Stimulated activated CD8-positive, alpha-beta memory T cell treated with anti-CD3 and anti-CD28 coated beads, Interleukin-12 subunit alpha, Interleukin-12 subunit beta, amount 100 ng/mL, for 4 hours (primary cell): ENCODE results near the gene ABITRAM.
"Not testable (repeated sequence)": the region's sequence is repeated elsewhere in the genome, so short reads cannot be mapped to it uniquely, and the experiment has no call there.

ENCODE experiments used
- DNase-seq: peaks from one replicate; pipeline ENCODE4 v3.0.0-alpha.2; 2020; ENCODE audit warnings: low read depth

The ABITRAM gene, protein sequence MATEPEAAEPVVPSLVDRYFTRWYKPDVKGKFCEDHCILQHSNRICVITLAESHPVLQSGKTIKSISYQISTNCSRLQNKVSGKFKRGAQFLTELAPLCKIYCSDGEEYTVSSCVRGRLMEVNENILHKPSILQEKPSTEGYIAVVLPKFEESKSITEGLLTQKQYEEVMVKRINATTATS

GRCh38 chr9:108934323-108934893 is at the start of gene ABITRAM:
TSS of gene ABITRAM (plus strand) at chr9:108934400. CDS start at chr9:108934487, 87 bp downstream.
- DNase-seq = peak; percentile 67

- DNase-seq = no peak
These were observed 49.5 kb upstream of the ABITRAM start for GRCh38 chr9:108884701-108885100.

DNA sequence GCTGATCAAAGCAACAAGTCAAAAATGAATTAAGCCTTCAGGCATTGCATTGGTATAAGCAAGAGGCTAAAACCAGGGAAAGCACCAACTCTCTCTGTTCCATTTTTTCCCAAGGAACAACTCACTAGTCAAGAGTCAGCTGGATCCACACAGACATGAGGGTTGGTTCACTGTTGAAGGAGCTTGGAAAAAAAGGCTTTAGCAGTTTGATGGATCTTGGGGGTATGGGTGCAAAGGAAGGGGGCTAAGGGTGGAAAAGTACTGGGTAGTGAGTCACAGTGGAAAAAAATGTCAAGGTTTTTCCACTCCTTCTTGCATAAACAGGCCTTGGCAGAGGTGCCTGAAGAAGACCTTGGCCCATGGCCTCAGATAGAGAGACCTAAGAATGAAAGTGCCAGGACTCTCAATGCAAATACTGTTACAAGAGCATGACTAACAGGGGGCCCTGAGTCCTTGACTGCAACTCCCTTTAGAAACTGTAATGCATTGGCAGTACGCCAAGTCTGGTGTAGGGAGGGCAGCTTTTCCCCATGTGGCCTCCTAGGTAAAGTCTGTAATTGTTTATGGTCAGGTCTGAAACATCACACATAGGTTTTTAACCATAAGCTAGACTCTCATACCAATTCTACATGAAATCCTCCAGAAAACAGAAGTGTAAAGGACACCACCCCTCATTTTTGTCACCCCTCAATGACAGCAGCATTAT is 48.4 kb upstream of the ABITRAM start:
- DNase-seq = no peak

GRCh38 chr9:108886594-108887271 is 47.5 kb upstream of the ABITRAM start:
- DNase-seq = not testable (repeated sequence)

- no peak for DNase-seq
These were observed 44.5 kb upstream of the ABITRAM start for GRCh38 chr9:108889649-108890067.

GRCh38 chr9:108894225-108894997 is 39.8 kb upstream of the ABITRAM start:
- no peak for DNase-seq

- DNase-seq = no peak
These were observed 36.7 kb upstream of the ABITRAM start for GRCh38 chr9:108897324-108898096.

DNA sequence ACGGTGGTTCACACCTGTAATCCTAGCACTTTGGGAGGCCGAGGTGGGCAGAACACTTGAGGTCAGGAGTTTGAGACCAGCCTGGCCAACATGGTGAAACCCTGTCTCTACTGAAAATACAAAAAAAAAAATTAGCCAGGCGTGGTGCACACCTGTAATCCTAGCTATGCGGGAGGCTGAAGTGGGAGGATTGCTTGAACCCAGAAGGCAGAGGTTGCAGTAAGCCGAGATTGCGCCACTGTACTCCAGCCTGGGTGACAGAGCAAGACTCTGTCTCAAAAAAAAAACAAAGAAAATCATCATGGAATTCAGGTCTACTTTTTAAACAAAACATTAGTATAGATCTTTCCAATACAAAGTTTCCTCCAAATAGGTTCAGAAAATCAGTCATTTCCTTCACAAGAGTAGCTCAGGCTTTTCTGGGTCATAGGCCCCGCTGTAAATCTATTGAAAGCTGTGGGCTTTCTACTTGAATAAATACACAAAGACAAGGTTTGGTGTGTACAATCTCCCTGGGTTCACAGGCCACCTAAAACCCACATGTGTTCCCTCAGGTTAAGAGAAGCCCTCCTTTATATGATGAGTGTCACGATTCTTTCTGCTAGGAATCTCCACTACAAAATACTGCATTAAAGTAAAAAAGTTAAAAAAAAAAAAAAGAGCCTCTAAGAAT is 35.0 kb upstream of the ABITRAM start:
- not testable (repeated sequence) for DNase-seq

- DNase-seq = no peak
These were observed 34.0 kb upstream of the ABITRAM start for GRCh38 chr9:108900176-108900575.

- DNase-seq = no peak
These were observed 30.6 kb upstream of the ABITRAM start for GRCh38 chr9:108903420-108904103.

DNA sequence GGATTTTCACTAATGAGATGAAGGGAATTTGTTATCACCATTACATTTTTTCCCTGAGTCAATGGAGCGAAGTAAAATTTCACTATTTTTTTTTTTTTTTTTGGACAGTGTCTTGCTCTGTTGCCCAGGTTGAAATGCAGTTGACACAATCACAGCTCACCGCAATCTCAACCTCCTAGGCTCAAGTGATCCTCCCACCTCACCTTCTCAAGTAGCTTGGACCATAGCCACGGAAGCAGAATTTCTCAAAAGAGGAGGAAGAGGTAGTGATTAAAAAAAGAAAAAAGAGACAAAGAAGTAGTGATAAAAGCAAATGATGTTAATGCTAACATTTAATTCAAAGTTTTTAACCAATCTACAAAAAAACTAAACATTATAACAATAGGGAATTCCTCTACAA is 30.0 kb upstream of the ABITRAM start:
- no peak for DNase-seq

DNA sequence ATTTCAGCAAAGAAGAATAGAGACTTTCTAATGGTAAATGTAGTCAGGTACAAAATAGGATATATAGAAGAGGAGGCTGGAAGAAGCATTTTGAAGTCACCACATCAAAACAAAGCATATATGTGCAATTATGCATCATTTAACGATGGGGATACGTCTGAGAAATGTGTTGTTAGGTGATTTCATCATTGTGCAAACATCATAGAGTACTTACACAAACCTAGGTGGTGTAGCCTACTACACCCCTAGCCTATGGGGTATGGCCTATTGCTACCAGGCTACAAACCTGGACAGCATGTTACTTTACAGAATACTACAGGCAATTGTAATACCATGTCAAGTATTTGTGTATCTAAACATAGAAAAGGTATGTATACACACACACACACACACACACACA is 28.7 kb upstream of the ABITRAM start:
- no peak for DNase-seq

GRCh38 chr9:108910402-108910801 is 23.8 kb upstream of the ABITRAM start:
- no peak for DNase-seq

DNA sequence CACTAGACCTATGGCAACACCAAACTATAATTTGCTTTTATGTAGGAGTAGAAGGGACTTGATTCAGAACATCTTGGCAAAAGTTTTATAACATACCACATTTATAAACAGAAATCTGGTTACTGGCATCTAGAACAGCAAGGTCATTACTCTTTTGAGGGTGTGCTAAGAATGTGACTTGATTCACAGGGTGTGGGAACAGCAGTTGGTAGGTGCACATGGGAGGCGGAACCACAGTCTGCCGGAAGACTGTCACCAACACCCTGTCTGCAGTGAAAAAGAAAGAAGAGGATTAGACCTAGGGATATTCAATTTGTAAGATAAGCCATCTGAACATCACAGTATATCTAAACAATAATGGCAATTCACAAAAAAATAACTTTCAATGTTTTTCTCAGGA is 23.3 kb upstream of the ABITRAM start:
- DNase-seq = no peak

GRCh38 chr9:108911820-108912219 is 22.4 kb upstream of the ABITRAM start:
- DNase-seq = no peak

GRCh38 chr9:108913391-108913790 is 20.8 kb upstream of the ABITRAM start:
- DNase-seq = no peak

DNA sequence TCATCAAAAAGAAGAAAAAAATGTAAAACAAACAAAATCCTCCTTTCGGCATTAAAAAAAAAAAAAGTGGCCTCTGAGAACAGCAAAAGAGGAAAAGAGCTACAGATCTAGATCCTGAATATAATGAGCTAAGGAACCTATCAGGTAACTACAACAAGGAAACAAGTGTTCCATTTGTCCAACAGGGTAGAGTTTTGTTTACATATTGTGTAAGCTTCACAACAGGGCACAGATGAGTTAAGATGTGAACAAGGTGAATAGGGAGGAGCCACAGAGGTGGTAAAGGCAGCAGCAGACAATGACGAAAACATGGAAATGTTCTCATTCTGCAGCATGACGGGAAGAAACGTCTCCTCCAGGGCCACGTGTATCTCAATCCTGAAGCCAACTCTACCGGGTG is 14.7 kb upstream of the ABITRAM start:
- DNase-seq = no peak

DNA sequence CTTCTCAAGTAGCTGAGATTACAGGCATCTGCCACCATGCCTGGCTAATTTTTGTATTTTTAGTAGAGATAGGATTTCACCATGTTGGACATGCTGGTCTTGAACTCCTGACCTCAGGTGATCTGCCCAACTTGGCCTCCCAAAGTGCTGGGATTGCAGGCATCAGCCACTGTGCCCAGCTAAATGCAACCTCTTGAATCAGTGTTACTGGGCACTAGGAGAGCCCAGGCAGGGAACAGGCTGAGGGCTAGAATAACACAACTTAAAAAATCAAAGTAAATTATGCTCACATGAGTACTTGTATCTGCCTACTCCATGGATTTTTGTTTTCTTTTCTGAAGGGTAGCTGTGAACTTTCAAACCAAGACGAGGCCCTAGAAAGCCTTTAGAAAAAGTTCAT is 13.8 kb upstream of the ABITRAM start:
- not testable (repeated sequence) for DNase-seq

- no peak for DNase-seq
These were observed 13.0 kb upstream of the ABITRAM start for GRCh38 chr9:108921200-108921599.

DNA sequence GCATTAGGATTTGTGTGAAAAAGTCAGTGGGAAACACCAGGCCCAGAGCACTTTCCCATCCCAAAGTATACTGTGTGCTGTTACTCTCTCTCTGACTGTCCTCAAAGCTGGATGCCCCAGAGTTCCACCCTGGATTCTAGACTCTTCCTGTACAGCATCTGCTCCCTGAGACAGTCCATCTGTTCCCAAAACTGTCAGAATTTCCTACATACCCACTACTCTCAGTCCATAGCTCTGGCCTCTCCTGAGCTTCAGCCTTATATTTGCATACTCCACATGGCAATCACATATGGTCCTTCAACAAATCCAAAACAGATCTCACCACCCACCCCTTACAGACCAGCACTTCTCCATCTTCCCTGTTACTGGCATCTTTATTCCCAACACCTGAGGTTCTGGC is 9.7 kb upstream of the ABITRAM start:
- no peak for DNase-seq
